ENCODE data around the gene REEP1.

DNA sequence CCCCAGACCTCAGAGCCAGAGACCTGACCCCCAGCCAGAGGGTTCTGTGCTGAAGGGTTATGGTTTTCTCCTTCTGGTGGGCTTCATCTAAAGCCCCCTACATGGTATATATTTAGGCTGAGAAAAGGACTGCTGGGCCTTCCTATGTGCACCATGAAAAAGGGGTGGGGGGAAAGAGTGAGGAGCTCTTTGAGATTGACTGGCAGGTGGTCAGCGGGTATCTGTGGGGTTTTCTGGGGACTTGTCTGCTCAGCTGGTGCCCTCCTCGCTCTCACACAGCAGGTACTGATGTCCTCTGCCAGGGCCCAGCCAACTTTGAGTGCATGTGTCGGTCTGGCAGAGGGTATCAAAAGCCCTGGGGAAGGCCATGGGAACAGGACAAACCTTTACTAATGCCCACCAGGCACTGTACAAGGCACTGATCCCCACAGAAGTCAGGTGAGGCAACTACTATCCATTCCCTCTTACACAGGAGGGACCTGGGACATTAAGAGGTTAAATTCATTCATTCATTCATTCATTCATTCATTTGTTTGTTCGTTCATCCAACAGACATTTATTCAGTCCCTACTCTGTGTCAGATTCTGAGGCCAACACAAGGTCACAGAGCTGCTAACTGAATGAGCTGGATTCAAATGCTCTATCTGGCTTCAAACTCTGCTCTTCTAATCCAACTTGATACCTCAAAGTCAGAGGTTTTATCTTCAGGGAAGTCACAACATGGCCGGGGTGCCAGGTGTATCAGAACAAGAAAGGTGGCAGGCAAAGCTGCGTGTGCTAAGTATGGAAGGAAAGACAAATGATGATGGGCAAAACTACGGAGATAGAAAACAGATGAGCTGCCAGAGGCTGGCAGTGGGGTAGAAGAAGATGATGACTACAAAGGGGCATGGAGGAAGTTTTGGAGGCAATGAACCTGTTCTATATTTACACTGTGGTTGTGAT is 44.6 kb downstream of the REEP1 start:
- TF ChIP-seq, protein P1, sequence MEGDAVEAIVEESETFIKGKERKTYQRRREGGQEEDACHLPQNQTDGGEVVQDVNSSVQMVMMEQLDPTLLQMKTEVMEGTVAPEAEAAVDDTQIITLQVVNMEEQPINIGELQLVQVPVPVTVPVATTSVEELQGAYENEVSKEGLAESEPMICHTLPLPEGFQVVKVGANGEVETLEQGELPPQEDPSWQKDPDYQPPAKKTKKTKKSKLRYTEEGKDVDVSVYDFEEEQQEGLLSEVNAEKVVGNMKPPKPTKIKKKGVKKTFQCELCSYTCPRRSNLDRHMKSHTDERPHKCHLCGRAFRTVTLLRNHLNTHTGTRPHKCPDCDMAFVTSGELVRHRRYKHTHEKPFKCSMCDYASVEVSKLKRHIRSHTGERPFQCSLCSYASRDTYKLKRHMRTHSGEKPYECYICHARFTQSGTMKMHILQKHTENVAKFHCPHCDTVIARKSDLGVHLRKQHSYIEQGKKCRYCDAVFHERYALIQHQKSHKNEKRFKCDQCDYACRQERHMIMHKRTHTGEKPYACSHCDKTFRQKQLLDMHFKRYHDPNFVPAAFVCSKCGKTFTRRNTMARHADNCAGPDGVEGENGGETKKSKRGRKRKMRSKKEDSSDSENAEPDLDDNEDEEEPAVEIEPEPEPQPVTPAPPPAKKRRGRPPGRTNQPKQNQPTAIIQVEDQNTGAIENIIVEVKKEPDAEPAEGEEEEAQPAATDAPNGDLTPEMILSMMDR (IDR thresholded peaks at IDR 0.05) = no peak
- no peak for TF ChIP-seq POLR2AphosphoS5 (IDR thresholded peaks at IDR 0.05)

All from esophagus muscularis mucosa (tissue), 3 donors.